Kidney epithelial cell (primary cell): Measurements from ENCODE around the gene CSN2. TPM values are rescaled to one million over a fixed set of nuclear protein-coding genes. Genes with fewer than 3 reads are reported as not detected.

Experiments used
- DNase-seq: peaks from one replicate; pipeline ENCODE4 v3.0.0-alpha.2; 2010; ENCODE audit warnings: low read depth
- H3K27me3 ChIP-seq: 2 replicates; pipeline ENCODE4 v1.6.0; 2011; ENCODE audit warnings: low read length; ENCODE audit not compliant: control insufficient read depth, insufficient read depth
- H3K36me3 ChIP-seq: 2 replicates; pipeline ENCODE4 v1.5.1; 2011; ENCODE audit warnings: low read length; ENCODE audit not compliant: control insufficient read depth, insufficient read depth
- H3K4me3 ChIP-seq: 2 replicates; pipeline ENCODE4 v1.5.1; 2011; ENCODE audit warnings: low read depth, mild to moderate bottlenecking, control low read depth, low read length
- CTCF ChIP-seq: IDR thresholded peaks from 2 replicates; pipeline ENCODE4 v1.5.1; 2011; ENCODE audit warnings: mild to moderate bottlenecking, moderate library complexity, low read length, control low read depth, inconsistent platforms; ENCODE audit not compliant: insufficient read depth, poor library complexity, severe bottlenecking
- total RNA-seq: library from RNA; depleted of rRNA; stranded (reverse); fragments of >200 nt; gene quantifications from 2 replicates; pipeline ENCODE4 v1.2.3, GENCODE V29; 2015

The CSN2 gene, protein sequence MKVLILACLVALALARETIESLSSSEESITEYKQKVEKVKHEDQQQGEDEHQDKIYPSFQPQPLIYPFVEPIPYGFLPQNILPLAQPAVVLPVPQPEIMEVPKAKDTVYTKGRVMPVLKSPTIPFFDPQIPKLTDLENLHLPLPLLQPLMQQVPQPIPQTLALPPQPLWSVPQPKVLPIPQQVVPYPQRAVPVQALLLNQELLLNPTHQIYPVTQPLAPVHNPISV
- total RNA-seq, result not detected in 2 replicates

- H3K4me3 ChIP-seq, result no peak within 1 kb of the TSS
- TF ChIP-seq CTCF, result no peak
Observed at GRCh38 chr4:69965628-69966027, at the start of gene CSN2. Gene CSN2, minus strand, starts transcription at chr4:69965728. Its CDS starts 4,733 bp downstream, at chr4:69960995.

GRCh38 chr4:70008771-70009170 lies 43.2 kb upstream of the CSN2 start:
- DNase-seq, result no peak
- no peaks in the 10 kb centered on the region for H3K36me3 ChIP-seq
- H3K4me3 ChIP-seq, result no peak overlapping the region
- H3K27me3 ChIP-seq, result no peaks in the 10 kb centered on the region
- TF ChIP-seq CTCF, result no peak

More at GRCh38 chr4:69965628-69966027, at the start of gene CSN2:
- no peaks in the 10 kb centered on the region for H3K27me3 ChIP-seq
- no peaks in the 10 kb centered on the region for H3K36me3 ChIP-seq
- DNase-seq, result no peak

DNA sequence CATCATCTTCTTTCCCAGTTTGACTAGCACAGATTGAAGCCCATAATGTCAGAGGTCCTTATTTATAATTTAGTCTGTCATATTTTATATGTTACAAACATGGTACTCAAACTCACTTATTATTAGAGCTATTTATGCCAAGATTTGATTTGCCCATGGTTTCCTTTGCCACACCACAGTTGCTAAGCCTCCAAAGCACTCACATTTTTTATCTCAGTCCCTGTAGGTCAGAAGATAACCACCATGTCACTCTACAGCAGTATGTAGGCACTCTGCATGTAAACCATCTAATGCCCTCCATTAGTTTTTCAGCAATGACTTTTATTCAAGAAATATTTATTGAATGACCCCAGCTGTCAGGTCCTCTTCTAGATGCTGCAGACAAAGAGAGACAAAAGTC lies 37.0 kb upstream of the CSN2 start:
- Histone ChIP-seq H3K27me3 (no peaks in the 10 kb centered on the region), H3K4me3 (no peak overlapping the region), H3K36me3 (no peaks in the 10 kb centered on the region)
- TF ChIP-seq CTCF, result no peak
- DNase-seq, result no peak

DNA sequence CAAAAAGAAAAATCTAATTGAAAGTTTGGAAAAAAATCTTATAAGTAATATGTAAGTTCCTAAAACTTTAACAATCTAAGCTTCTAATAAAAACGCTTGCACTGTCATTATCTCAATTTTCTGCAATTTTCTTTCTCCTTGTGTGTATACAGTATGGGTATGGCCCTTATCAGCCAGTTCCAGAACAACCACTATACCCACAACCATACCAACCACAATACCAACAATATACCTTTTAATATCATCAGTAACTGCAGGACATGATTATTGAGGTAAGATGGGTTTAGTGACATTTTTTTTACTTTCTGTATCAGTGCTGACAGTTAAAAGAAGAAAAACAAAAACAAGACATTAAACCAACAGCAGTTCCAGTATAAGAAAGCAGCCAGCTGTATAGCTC lies 35.2 kb upstream of the CSN2 start:
- TF ChIP-seq CTCF, result no peak
- no peak for DNase-seq
- H3K36me3 ChIP-seq, result no peaks in the 10 kb centered on the region
- no peaks in the 10 kb centered on the region for H3K27me3 ChIP-seq
- H3K4me3 ChIP-seq, result no peak overlapping the region

- Histone ChIP-seq H3K36me3 (no peaks in the 10 kb centered on the region), H3K4me3 (no peak overlapping the region), H3K27me3 (no peaks in the 10 kb centered on the region)
- DNase-seq, result no peak
- TF ChIP-seq CTCF, result no peak
Observed at GRCh38 chr4:69999420-69999819, 33.9 kb upstream of the CSN2 start.

DNA sequence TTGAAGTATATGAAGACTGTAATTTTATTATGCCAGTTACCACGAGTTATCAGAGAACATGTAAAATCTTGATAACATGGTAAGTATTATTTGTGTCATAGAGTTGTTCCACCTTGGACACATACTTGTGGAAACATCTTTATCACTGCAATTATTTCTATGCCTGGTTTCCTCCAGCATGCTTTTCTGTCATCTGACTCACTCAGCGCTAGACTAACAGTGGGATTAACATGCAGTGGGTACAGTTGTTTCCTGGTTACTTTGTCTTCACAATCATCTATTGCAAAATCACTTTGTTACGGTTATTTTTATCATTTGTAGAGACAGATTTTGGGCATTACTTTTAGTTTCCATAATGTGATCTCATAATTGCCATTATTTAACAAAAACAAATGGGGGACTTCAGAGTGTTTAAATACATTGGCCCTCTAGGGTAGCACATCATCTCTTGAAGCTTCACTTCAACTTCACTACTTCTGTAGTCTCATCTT lies 30.0 kb upstream of the CSN2 start, which contains the start of gene STATH:
Gene STATH, plus strand, starts transcription at position 441 of the 491 bp plus-strand sequence. CDS start 2,472 bp downstream, outside the sequence.
- Histone ChIP-seq H3K4me3 (no peak within 1 kb of the TSS), H3K27me3 (no peaks in the 10 kb centered on the region), H3K36me3 (no peaks in the 10 kb centered on the region)
- no peak for DNase-seq
- no peak for TF ChIP-seq CTCF
